Effector memory CD4-positive, alpha-beta T cell (primary cell): ENCODE measurements around the gene PCGF2.

Experiments
- DNase-seq, 3 donors: peaks; one replicate each; pipeline ENCODE4 v3.0.0-alpha.2; 2020
- H3K27ac ChIP-seq: 2 replicates; pipeline ENCODE4 v1.7.0; 2013; ENCODE audit warnings: mild to moderate bottlenecking, low read length, moderate library complexity; ENCODE audit not compliant: insufficient read depth, poor library complexity, severe bottlenecking
- H3K27me3 ChIP-seq: replicated peaks from 2 replicates; pipeline ENCODE4 v1.7.0; 2013; ENCODE audit warnings: mild to moderate bottlenecking, low read length; ENCODE audit not compliant: insufficient read depth, control insufficient read depth, poor library complexity, severe bottlenecking
- H3K36me3 ChIP-seq: 2 replicates; pipeline ENCODE4 v1.7.0; 2013; ENCODE audit warnings: mild to moderate bottlenecking, low read length, moderate library complexity; ENCODE audit not compliant: control insufficient read depth, insufficient read depth
- H3K4me1 ChIP-seq: 2 replicates; pipeline ENCODE4 v1.7.0; 2013; ENCODE audit warnings: low read length, mild to moderate bottlenecking; ENCODE audit not compliant: control insufficient read depth, insufficient read depth, poor library complexity, severe bottlenecking
- H3K4me3 ChIP-seq: 2 replicates; pipeline ENCODE4 v1.7.0; 2013; ENCODE audit warnings: low read length, low read depth, mild to moderate bottlenecking; ENCODE audit not compliant: insufficient read depth, poor library complexity, severe bottlenecking
- H3K9me3 ChIP-seq: 2 replicates; pipeline ENCODE4 v1.7.0; 2013; ENCODE audit warnings: mild to moderate bottlenecking, low read length, moderate library complexity; ENCODE audit not compliant: control insufficient read depth

The PCGF2 gene

GRCh38 chr17:38751808-38752307 is 3.7 kb upstream of the PCGF2 start:
- peaks cover 54% of the 10 kb centered on the region for H3K4me1 ChIP-seq
- H3K4me3 ChIP-seq = peak overlapping the region; percentile 99

GRCh38 chr17:38751144-38751807 is 3.1 kb upstream of the PCGF2 start:
- H3K27me3 ChIP-seq = peaks cover 34% of the 10 kb centered on the region
- H3K4me3 ChIP-seq = peak overlapping the region; percentile 99
- peaks cover 7% of the 10 kb centered on the region for H3K36me3 ChIP-seq
- H3K4me1 ChIP-seq = peaks cover 54% of the 10 kb centered on the region
- no peak for DNase-seq
- H3K27ac ChIP-seq = peak overlapping the region; percentile 86
- no peaks in the 10 kb centered on the region for H3K9me3 ChIP-seq

More at GRCh38 chr17:38751808-38752307, 3.7 kb upstream of the PCGF2 start:
- peak; percentile 53 to 64 (median 63) for DNase-seq
- Histone ChIP-seq H3K9me3 (no peaks in the 10 kb centered on the region), H3K27ac (peak overlapping the region; percentile 86), H3K27me3 (peaks cover 32% of the 10 kb centered on the region), H3K36me3 (peaks cover 11% of the 10 kb centered on the region)

GRCh38 chr17:38750312-38751121 is 2.4 kb upstream of the PCGF2 start:
- no peaks in the 10 kb centered on the region for H3K9me3 ChIP-seq
- no peaks in the 10 kb centered on the region for H3K36me3 ChIP-seq
- DNase-seq = no peak
- peaks cover 54% of the 10 kb centered on the region for H3K4me1 ChIP-seq
- H3K27ac ChIP-seq = no peak overlapping the region
- H3K4me3 ChIP-seq = peak overlapping the region; percentile 99
- H3K27me3 ChIP-seq = peaks cover 34% of the 10 kb centered on the region

- Histone ChIP-seq H3K4me1 (peaks cover 54% of the 10 kb centered on the region), H3K9me3 (no peaks in the 10 kb centered on the region), H3K36me3 (no peaks in the 10 kb centered on the region), H3K27me3 (peaks cover 34% of the 10 kb centered on the region), H3K4me3 (peak overlapping the region; percentile 52), H3K27ac (no peak overlapping the region)
- no peak for DNase-seq
These were observed 1.8 kb upstream of the PCGF2 start for GRCh38 chr17:38750044-38750311.

GRCh38 chr17:38749223-38750043 is 1.3 kb upstream of the PCGF2 start:
- no peak overlapping the region for H3K27ac ChIP-seq
- no peak for DNase-seq
- H3K4me1 ChIP-seq = peaks cover 54% of the 10 kb centered on the region
- H3K9me3 ChIP-seq = no peaks in the 10 kb centered on the region
- peak overlapping the region; percentile 52 for H3K4me3 ChIP-seq
- peaks cover 34% of the 10 kb centered on the region for H3K27me3 ChIP-seq
- H3K36me3 ChIP-seq = no peaks in the 10 kb centered on the region

- peaks cover 34% of the 10 kb centered on the region for H3K27me3 ChIP-seq
- H3K4me3 ChIP-seq = peak overlapping the region; percentile 52
- H3K9me3 ChIP-seq = no peaks in the 10 kb centered on the region
- no peak for DNase-seq
- H3K4me1 ChIP-seq = peaks cover 50% of the 10 kb centered on the region
- H3K27ac ChIP-seq = no peak overlapping the region
- no peaks in the 10 kb centered on the region for H3K36me3 ChIP-seq
These were observed 721 bp upstream of the PCGF2 start for GRCh38 chr17:38748892-38749222.

- Histone ChIP-seq H3K27me3 (peaks cover 34% of the 10 kb centered on the region), H3K9me3 (no peaks in the 10 kb centered on the region), H3K36me3 (no peaks in the 10 kb centered on the region), H3K4me1 (peaks cover 44% of the 10 kb centered on the region), H3K4me3 (peak overlapping the region; percentile 47), H3K27ac (no peak overlapping the region)
- no peak for DNase-seq
These were observed 530 bp downstream of the PCGF2 start for GRCh38 chr17:38747463-38748148.

GRCh38 chr17:38746849-38747462 is 1.2 kb downstream of the PCGF2 start:
- no peaks in the 10 kb centered on the region for H3K9me3 ChIP-seq
- H3K27ac ChIP-seq = no peak overlapping the region
- DNase-seq = no peak
- no peak overlapping the region for H3K4me3 ChIP-seq
- peaks cover 34% of the 10 kb centered on the region for H3K27me3 ChIP-seq
- peaks cover 44% of the 10 kb centered on the region for H3K4me1 ChIP-seq
- H3K36me3 ChIP-seq = no peaks in the 10 kb centered on the region

GRCh38 chr17:38746004-38746848 is 1.9 kb downstream of the PCGF2 start:
- H3K4me3 ChIP-seq = no peak overlapping the region
- no peak for DNase-seq
- no peaks in the 10 kb centered on the region for H3K9me3 ChIP-seq
- H3K4me1 ChIP-seq = peaks cover 42% of the 10 kb centered on the region
- no peak overlapping the region for H3K27ac ChIP-seq
- H3K27me3 ChIP-seq = peaks cover 34% of the 10 kb centered on the region
- no peaks in the 10 kb centered on the region for H3K36me3 ChIP-seq
